Activated T-helper 1 cell treated with anti-CD3 and anti-CD28 coated beads, Interleukin-12 subunit alpha, Interleukin-12 subunit beta, Interleukin-2, Interleukin-4 antibody, amounts not matched to agents 30 ng/mL and 10 ng/mL and 1 ng/mL, durations not matched to agents 14 hours and 24 hours and 36 hours (primary cell): ENCODE data around the gene CNTLN. TPM values are rescaled to one million over a fixed set of nuclear protein-coding genes. Genes with fewer than 3 reads are reported as not detected.

Experiments
- DNase-seq: peaks from one replicate; pipeline ENCODE4 v3.0.0; 2021; ENCODE audit warnings: low spot score
- H3K27ac Mint-ChIP-seq: one replicate; pipeline ENCODE4 v1.8.0; 2021; ENCODE audit warnings: mild to moderate bottlenecking, mixed read lengths
- H3K27me3 Mint-ChIP-seq: one replicate; pipeline ENCODE4 v1.8.0; 2022; ENCODE audit warnings: mild to moderate bottlenecking, moderate library complexity, mixed read lengths; ENCODE audit not compliant: insufficient read depth
- H3K36me3 Mint-ChIP-seq: one replicate; pipeline ENCODE4 v1.8.0; 2021; ENCODE audit warnings: low read depth, mixed read lengths
- H3K4me1 Mint-ChIP-seq: one replicate; pipeline ENCODE4 v1.8.0; 2021; ENCODE audit warnings: low read depth, mixed read lengths
- H3K4me3 Mint-ChIP-seq: one replicate; pipeline ENCODE4 v1.8.0; 2021; ENCODE audit warnings: mild to moderate bottlenecking, moderate library complexity, mixed read lengths
- H3K9me3 Mint-ChIP-seq: one replicate; pipeline ENCODE4 v1.8.0; 2021; ENCODE audit warnings: mixed read lengths
- intact Hi-C: fragments of 100-400 bp; cut with micrococcal nuclease; formaldehyde crosslinking; loops from one replicate; pipeline ENCODE4 v1.15.1; 2024
- total RNA-seq: library from RNA; stranded (reverse); gene quantifications from 2 replicates; pipeline ENCODE4 v1.2.3, GENCODE V29; 2022

Gene CNTLN
- 1.5 and 2.3 TPM in 2 replicates for total RNA-seq

GRCh38 chr9:17134396-17135294, at the start of gene CNTLN:
TSS of gene CNTLN (plus strand) at chr9:17135040. CDS start at chr9:17135066, 26 bp downstream.
- H3K4me1 Mint-ChIP-seq: peaks cover 6% of the 10 kb centered on the region
- no peaks in the 10 kb centered on the region for H3K36me3 Mint-ChIP-seq
- peak within 1 kb of the TSS; percentile 83 for H3K27ac Mint-ChIP-seq
- no peaks in the 10 kb centered on the region for H3K9me3 Mint-ChIP-seq
- H3K27me3 Mint-ChIP-seq: peaks cover 10% of the 10 kb centered on the region
- H3K4me3 Mint-ChIP-seq: peak within 1 kb of the TSS; percentile 87
- peak; percentile 22 for DNase-seq
- intact Hi-C loops: no loop called here

GRCh38 chr9:17088566-17088965, 46.3 kb upstream of the CNTLN start:
- H3K4me3 Mint-ChIP-seq: no peak overlapping the region
- H3K27ac Mint-ChIP-seq: no peak overlapping the region
- no peaks in the 10 kb centered on the region for H3K36me3 Mint-ChIP-seq
- intact Hi-C loops: no loop called here
- no peaks in the 10 kb centered on the region for H3K27me3 Mint-ChIP-seq
- no peak for DNase-seq
- no peaks in the 10 kb centered on the region for H3K9me3 Mint-ChIP-seq
- no peaks in the 10 kb centered on the region for H3K4me1 Mint-ChIP-seq

- no peaks in the 10 kb centered on the region for H3K27me3 Mint-ChIP-seq
- no peak for DNase-seq
- H3K27ac Mint-ChIP-seq: no peak overlapping the region
- intact Hi-C loops: no loop called here
- no peaks in the 10 kb centered on the region for H3K4me1 Mint-ChIP-seq
- H3K9me3 Mint-ChIP-seq: no peaks in the 10 kb centered on the region
- H3K36me3 Mint-ChIP-seq: no peaks in the 10 kb centered on the region
- no peak overlapping the region for H3K4me3 Mint-ChIP-seq
These were observed 44.8 kb upstream of the CNTLN start for GRCh38 chr9:17090041-17090440.

GRCh38 chr9:17116400-17116837, 18.4 kb upstream of the CNTLN start:
- no peak overlapping the region for H3K27ac Mint-ChIP-seq
- DNase-seq: no peak
- no peaks in the 10 kb centered on the region for H3K36me3 Mint-ChIP-seq
- H3K9me3 Mint-ChIP-seq: no peaks in the 10 kb centered on the region
- H3K27me3 Mint-ChIP-seq: no peaks in the 10 kb centered on the region
- no peaks in the 10 kb centered on the region for H3K4me1 Mint-ChIP-seq
- intact Hi-C loops: loop anchor here (1.0 to 2.0 kb wide), 2 partner anchors 286 to 347 kb away; no protein-coding TSS in a partner anchor
- H3K4me3 Mint-ChIP-seq: no peak overlapping the region

- no peak for DNase-seq
- no peak overlapping the region for H3K4me3 Mint-ChIP-seq
- intact Hi-C loops: loop anchor here (2.0 kb wide), 1 partner anchor 285 kb away; no protein-coding TSS in a partner anchor
These were observed 17.5 kb upstream of the CNTLN start for GRCh38 chr9:17117372-17117771.

GRCh38 chr9:17120203-17120602, 14.6 kb upstream of the CNTLN start:
- Mint-ChIP-seq H3K9me3 (no peaks in the 10 kb centered on the region), H3K4me1 (no peaks in the 10 kb centered on the region), H3K36me3 (no peaks in the 10 kb centered on the region), H3K27ac (no peak overlapping the region), H3K4me3 (no peak overlapping the region), H3K27me3 (no peaks in the 10 kb centered on the region)
- intact Hi-C loops: no loop called here
- DNase-seq: no peak

More at GRCh38 chr9:17117372-17117771, 17.5 kb upstream of the CNTLN start:
- no peak overlapping the region for H3K27ac Mint-ChIP-seq
- H3K9me3 Mint-ChIP-seq: no peaks in the 10 kb centered on the region
- no peaks in the 10 kb centered on the region for H3K4me1 Mint-ChIP-seq
- H3K27me3 Mint-ChIP-seq: no peaks in the 10 kb centered on the region
- no peaks in the 10 kb centered on the region for H3K36me3 Mint-ChIP-seq

- Mint-ChIP-seq H3K9me3 (no peaks in the 10 kb centered on the region), H3K4me3 (no peak overlapping the region), H3K27me3 (no peaks in the 10 kb centered on the region), H3K4me1 (no peaks in the 10 kb centered on the region), H3K36me3 (no peaks in the 10 kb centered on the region), H3K27ac (no peak overlapping the region)
- intact Hi-C loops: no loop called here
- no peak for DNase-seq
These were observed 13.6 kb upstream of the CNTLN start for GRCh38 chr9:17121264-17121663.

- no peak for DNase-seq
- Mint-ChIP-seq H3K4me1 (peaks cover 6% of the 10 kb centered on the region), H3K4me3 (no peak overlapping the region), H3K9me3 (no peaks in the 10 kb centered on the region), H3K36me3 (no peaks in the 10 kb centered on the region), H3K27me3 (peaks cover 10% of the 10 kb centered on the region), H3K27ac (no peak overlapping the region)
- intact Hi-C loops: no loop called here
These were observed 4.5 kb upstream of the CNTLN start for GRCh38 chr9:17130291-17130690.

- no peak for DNase-seq
- H3K4me1 Mint-ChIP-seq: peaks cover 6% of the 10 kb centered on the region
- H3K4me3 Mint-ChIP-seq: no peak overlapping the region
- H3K9me3 Mint-ChIP-seq: no peaks in the 10 kb centered on the region
- no peaks in the 10 kb centered on the region for H3K36me3 Mint-ChIP-seq
- H3K27ac Mint-ChIP-seq: no peak overlapping the region
- peaks cover 10% of the 10 kb centered on the region for H3K27me3 Mint-ChIP-seq
- intact Hi-C loops: no loop called here
These were observed 4.1 kb upstream of the CNTLN start for GRCh38 chr9:17130725-17131124.

GRCh38 chr9:17131494-17131893, 3.3 kb upstream of the CNTLN start:
- H3K9me3 Mint-ChIP-seq: no peaks in the 10 kb centered on the region
- no peak overlapping the region for H3K4me3 Mint-ChIP-seq
- H3K27me3 Mint-ChIP-seq: peaks cover 10% of the 10 kb centered on the region
- intact Hi-C loops: no loop called here
- no peak for DNase-seq
- no peaks in the 10 kb centered on the region for H3K36me3 Mint-ChIP-seq
- no peak overlapping the region for H3K27ac Mint-ChIP-seq
- H3K4me1 Mint-ChIP-seq: peaks cover 6% of the 10 kb centered on the region

GRCh38 chr9:17135295-17136160, 688 bp downstream of the CNTLN start:
- H3K27me3 Mint-ChIP-seq: peaks cover 10% of the 10 kb centered on the region
- no peaks in the 10 kb centered on the region for H3K9me3 Mint-ChIP-seq

GRCh38 chr9:17137566-17137965, 2.7 kb downstream of the CNTLN start:
- no peak for DNase-seq
- no peak overlapping the region for H3K4me3 Mint-ChIP-seq
- peaks cover 5% of the 10 kb centered on the region for H3K9me3 Mint-ChIP-seq
- no peak overlapping the region for H3K27ac Mint-ChIP-seq
- intact Hi-C loops: no loop called here
- peaks cover 6% of the 10 kb centered on the region for H3K4me1 Mint-ChIP-seq
- H3K36me3 Mint-ChIP-seq: no peaks in the 10 kb centered on the region
- peaks cover 5% of the 10 kb centered on the region for H3K27me3 Mint-ChIP-seq

More at GRCh38 chr9:17135295-17136160, 688 bp downstream of the CNTLN start:
- H3K4me3 Mint-ChIP-seq: peak overlapping the region; percentile 87
- peak; percentile 1 for DNase-seq
- intact Hi-C loops: no loop called here
- peaks cover 6% of the 10 kb centered on the region for H3K4me1 Mint-ChIP-seq
- H3K36me3 Mint-ChIP-seq: no peaks in the 10 kb centered on the region
- H3K27ac Mint-ChIP-seq: no peak overlapping the region

GRCh38 chr9:17138503-17138902, 3.7 kb downstream of the CNTLN start:
- Mint-ChIP-seq H3K9me3 (peaks cover 5% of the 10 kb centered on the region), H3K4me1 (peaks cover 6% of the 10 kb centered on the region), H3K36me3 (no peaks in the 10 kb centered on the region), H3K27ac (no peak overlapping the region), H3K4me3 (no peak overlapping the region), H3K27me3 (peaks cover 5% of the 10 kb centered on the region)
- DNase-seq: no peak
- intact Hi-C loops: no loop called here
